SHP77 (cell line): ENCODE measurements around the gene SPAG16.
"Not testable (repeated sequence)": the region's sequence is repeated elsewhere in the genome, so short reads cannot be mapped to it uniquely, and the experiment has no call there.

Source experiments
- DNase-seq, 2 experiments: peaks; one replicate each; lab custom pipeline; 2025; lab: John Stamatoyannopoulos, UW

SPAG16 gene

GRCh38 chr2:213408426-213409070 lies 124.3 kb downstream of the SPAG16 start:
- DNase-seq, result not testable (repeated sequence)

- not testable (repeated sequence) for DNase-seq
Measured at GRCh38 chr2:213410687-213411086, 126.4 kb downstream of the SPAG16 start.

- DNase-seq, result no peak
Measured at GRCh38 chr2:213411582-213412289, 127.5 kb downstream of the SPAG16 start.

GRCh38 chr2:213415093-213415492 lies 130.8 kb downstream of the SPAG16 start:
- no peak for DNase-seq

- no peak for DNase-seq
Measured at GRCh38 chr2:213416832-213417231, 132.6 kb downstream of the SPAG16 start.

GRCh38 chr2:213419980-213420379 lies 135.7 kb downstream of the SPAG16 start:
- DNase-seq, result no peak

GRCh38 chr2:213420828-213421385 lies 136.6 kb downstream of the SPAG16 start:
- no peak for DNase-seq

GRCh38 chr2:213422211-213422610 lies 137.9 kb downstream of the SPAG16 start:
- no peak for DNase-seq

- DNase-seq, result no peak
Measured at GRCh38 chr2:213425618-213426017, 141.4 kb downstream of the SPAG16 start.

- DNase-seq, result no peak
Measured at GRCh38 chr2:213429516-213429915, 145.3 kb downstream of the SPAG16 start.

- no peak for DNase-seq
Measured at GRCh38 chr2:213443921-213444320, 159.7 kb downstream of the SPAG16 start.

GRCh38 chr2:213451542-213452239 lies 167.4 kb downstream of the SPAG16 start:
- DNase-seq, result no peak

- DNase-seq, result no peak
Measured at GRCh38 chr2:213455316-213456008, 171.2 kb downstream of the SPAG16 start.

GRCh38 chr2:213475433-213475832 lies 191.2 kb downstream of the SPAG16 start:
- DNase-seq, result no peak

- no peak for DNase-seq
Measured at GRCh38 chr2:213476641-213477040, 192.4 kb downstream of the SPAG16 start.

- DNase-seq, result no peak
Measured at GRCh38 chr2:213490087-213490486, 205.8 kb downstream of the SPAG16 start.

- no peak for DNase-seq
Measured at GRCh38 chr2:213491376-213491775, 207.1 kb downstream of the SPAG16 start.

GRCh38 chr2:213496226-213496625 lies 212.0 kb downstream of the SPAG16 start:
- DNase-seq, result no peak

- DNase-seq, result no peak
Measured at GRCh38 chr2:213500881-213501280, 216.6 kb downstream of the SPAG16 start.

- DNase-seq, result no peak
Measured at GRCh38 chr2:213524164-213524563, 239.9 kb downstream of the SPAG16 start.

GRCh38 chr2:213537579-213537978 lies 253.3 kb downstream of the SPAG16 start:
- DNase-seq, result no peak

- no peak for DNase-seq
Measured at GRCh38 chr2:213544940-213545339, 260.7 kb downstream of the SPAG16 start.
